Measurements from ENCODE around the gene KRT13.

KRT13 gene

GRCh38 chr17:41466988-41467387, 38.4 kb downstream of the KRT13 start, which contains the start of gene KRT32:
Gene KRT32 (minus strand): TSS chr17:41467386. CDS start chr17:41467325, 61 bp downstream.
- no peak for DNase-seq (ENCODE audit: low spot score)

- no peak for DNase-seq (ENCODE audit: low spot score)
Measured at GRCh38 chr17:41464682-41465081, 40.7 kb downstream of the KRT13 start.

DNA sequence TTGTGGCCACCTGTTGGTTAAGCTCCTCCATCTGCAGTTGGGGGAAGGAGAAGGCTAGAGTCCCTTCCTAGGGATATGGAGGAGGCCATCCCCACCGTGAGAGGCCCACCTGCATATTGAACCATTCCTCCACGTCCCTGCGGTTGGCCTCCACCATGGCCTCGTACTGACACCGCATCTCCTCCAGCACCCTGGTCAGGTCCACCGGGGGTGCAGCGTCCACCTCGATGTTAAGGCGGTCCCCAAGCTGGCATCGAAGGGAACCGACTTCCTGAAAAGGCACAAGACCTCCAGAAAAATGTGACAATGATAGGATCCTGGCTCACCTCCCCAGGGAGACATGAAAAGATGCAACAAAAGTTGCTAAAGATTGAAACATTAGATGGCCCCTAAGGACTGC, 41.2 kb downstream of the KRT13 start:
- DNase-seq (ENCODE audit: low spot score), result no peak

- DNase-seq (ENCODE audit: low spot score), result no peak
Measured at GRCh38 chr17:41463746-41464145, 41.7 kb downstream of the KRT13 start.

- no peak for DNase-seq (ENCODE audit: low spot score)
Measured at GRCh38 chr17:41462705-41463104, 42.7 kb downstream of the KRT13 start.

DNA sequence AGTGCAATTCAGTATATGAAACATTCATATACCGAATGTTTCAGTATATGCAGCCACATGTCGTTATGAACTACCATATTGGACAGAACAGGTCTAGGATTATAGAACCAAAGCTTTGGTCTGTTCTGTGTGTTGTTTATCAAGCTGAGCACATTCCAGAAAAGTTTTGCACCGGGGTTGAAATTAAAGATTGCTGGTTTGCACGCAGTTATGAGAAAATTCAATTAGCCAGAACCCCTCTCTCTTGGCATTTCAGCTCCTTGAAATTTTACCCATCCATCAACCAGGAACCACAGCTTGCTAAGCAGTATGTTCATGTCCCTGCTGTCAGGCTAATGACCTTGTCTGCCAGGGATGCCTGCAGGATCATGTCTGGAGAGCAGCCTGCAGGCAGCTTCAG, 47.7 kb downstream of the KRT13 start:
- DNase-seq (ENCODE audit: low spot score), result no peak

- DNase-seq (ENCODE audit: low spot score), result no peak
Measured at GRCh38 chr17:41456204-41456603, 49.2 kb downstream of the KRT13 start.

GRCh38 chr17:41455236-41455635, 50.2 kb downstream of the KRT13 start:
- no peak for DNase-seq (ENCODE audit: low spot score)

DNA sequence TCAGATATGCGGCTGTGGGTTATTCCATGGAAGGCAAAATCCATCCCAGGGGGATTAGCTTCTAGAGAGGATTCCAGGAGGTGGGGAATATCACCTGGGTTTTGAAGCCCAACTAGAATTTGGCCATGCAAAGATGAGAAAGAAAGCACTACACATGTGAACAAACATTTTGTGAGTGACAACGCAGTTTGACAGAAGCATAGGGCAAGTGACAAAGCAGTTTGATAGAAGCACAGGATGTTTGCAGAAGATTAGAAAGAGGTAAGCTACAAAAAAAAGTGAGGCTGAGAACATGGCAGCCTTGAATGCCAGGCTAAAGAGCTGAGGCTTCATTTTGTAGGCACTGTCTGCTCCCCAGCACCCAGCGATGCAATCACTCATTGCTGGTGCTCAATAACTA, 52.3 kb downstream of the KRT13 start:
- DNase-seq (ENCODE audit: low spot score), result no peak

GRCh38 chr17:41452281-41452680, 53.1 kb downstream of the KRT13 start:
- no peak for DNase-seq (ENCODE audit: low spot score)

- no peak for DNase-seq (ENCODE audit: low spot score)
Measured at GRCh38 chr17:41451154-41451728, 54.2 kb downstream of the KRT13 start.

Measured in NAMALWA (cell line).